Inflammatory macrophage treated with lipopolysaccharide for 4 hours (primary cell): ENCODE results near the gene PGD.
"Not testable (repeated sequence)": the region's sequence is repeated elsewhere in the genome, so short reads cannot be mapped to it uniquely, and the experiment has no call there.

Experiments used
- DNase-seq: peaks from one replicate; pipeline ENCODE4 v3.0.0-alpha.2; 2020

The PGD gene

DNA sequence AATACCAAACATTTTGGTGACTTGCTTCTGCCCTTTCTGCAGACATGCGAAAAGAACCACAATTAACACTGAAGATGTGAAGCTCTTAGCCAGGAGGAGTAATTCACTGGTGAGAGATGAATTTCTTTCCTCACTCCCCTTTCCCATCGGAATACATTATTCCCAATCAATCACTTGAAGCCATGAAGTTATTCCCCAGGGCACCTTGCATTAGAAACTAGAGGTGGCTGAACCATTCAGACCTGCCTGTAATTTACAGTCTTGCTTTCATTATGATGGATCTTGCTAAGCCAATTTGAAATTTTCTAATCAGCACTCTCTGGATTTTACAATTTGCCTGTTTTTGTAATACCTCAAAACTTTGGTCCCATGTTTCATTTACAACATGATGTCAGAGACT, 41.4 kb downstream of the PGD start:
- DNase-seq, result no peak

- DNase-seq, result no peak
These were observed 41.9 kb downstream of the PGD start for GRCh38 chr1:10440794-10441193.

DNA sequence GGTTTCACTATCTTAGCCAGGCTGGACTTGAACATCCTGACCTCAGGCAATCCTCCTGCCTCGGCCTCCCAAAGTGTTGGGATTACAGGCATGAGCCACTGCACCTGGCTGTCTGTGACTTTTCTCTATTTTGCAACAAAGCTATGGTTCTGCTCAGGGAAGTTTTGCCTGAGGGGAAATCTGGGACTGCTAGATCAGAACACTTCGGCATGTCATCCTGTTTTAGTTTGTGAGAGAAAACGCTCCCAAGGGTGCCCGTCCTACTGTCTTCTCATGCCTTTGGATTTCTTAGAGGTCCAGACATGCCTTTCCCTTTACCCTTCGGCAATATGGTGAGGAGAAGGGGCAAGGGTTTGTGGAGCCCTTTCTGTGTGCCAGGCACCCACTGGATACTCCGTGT, 45.4 kb downstream of the PGD start:
- no peak for DNase-seq

- no peak for DNase-seq
These were observed 46.0 kb downstream of the PGD start for GRCh38 chr1:10444795-10445397.

DNA sequence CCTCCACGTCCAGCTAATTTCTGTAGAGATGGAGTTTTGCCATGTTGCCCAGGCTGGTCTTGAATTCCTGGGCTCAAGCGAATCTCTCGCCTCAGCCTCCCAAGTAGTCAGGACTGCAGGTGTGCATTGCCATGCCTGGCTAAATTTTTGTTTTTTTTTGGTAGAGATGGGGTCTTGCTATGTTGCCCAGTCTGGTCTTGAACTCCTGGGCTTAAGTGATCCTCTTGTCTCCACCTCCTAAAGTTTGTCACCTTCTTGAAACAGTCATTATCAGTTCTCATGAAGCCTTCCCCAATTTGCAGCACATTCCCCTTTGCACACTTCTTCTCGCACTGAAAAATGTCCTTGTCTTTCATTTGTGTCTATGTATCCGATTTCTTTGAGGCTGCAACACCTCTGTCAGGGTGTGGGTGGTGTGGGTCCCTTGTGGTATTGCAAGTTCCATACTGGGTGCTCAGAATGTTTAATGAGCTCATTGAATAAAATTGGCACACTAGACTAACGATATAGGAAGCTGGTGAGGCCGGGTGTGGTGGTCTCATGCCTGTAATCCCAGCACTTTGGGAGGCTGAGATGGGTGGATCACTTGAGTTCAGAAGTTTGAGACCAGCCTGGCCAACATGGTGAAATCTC, 48.0 kb downstream of the PGD start:
- DNase-seq, result no peak

- DNase-seq, result no peak
These were observed 50.9 kb downstream of the PGD start, which contains the start of gene CORT for GRCh38 chr1:10449751-10450150. CORT (plus strand) TSS chr1:10450031; CDS start chr1:10450224, 193 bp downstream.

DNA sequence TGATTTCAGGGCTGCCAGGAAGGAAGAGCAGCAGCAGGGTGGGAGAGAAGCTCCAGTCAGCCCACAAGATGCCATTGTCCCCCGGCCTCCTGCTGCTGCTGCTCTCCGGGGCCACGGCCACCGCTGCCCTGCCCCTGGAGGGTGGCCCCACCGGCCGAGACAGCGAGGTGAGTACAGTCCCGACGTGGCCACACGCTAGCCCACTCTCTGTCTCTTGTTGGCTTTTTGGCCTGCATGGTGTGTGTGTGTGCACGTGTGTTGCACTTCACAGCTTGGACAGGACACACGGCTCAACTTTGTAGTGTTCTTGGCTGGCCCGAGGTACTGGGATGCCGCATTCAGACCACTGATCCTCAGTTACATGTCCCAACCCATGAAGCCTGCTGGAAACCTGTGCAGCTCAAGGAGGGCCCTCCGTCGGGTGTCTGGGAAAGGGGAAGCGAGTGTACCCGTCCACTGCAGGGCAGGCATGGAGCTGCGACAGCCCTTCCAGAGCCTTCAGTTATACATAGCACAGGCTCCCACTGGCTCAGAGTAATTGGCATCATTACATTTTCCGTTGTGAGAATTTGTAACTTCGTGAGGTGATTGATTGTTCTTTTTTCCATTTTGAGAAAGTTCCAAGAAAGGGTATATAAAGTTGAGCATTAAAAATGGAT, 51.4 kb downstream of the PGD start:
- DNase-seq, result no peak

DNA sequence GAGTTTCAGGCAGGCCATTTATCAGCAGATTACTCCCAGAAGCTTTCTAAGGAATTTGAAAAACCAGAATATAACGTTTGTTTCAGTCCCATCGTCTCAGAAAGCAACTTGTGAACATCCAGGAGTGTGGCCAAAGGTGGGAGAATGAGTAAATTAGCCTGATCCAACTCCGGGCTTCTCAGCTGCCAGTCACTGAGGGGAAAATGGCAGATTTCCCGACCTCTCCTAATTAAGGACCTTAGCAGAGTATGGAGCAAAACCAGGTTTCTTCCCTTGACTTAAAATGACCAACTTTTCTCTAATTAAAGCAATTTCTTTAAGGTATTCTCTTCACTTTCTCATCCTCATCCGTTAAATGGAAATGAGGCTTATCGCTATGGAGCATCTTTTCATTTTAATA, 52.0 kb downstream of the PGD start:
- DNase-seq, result no peak

DNA sequence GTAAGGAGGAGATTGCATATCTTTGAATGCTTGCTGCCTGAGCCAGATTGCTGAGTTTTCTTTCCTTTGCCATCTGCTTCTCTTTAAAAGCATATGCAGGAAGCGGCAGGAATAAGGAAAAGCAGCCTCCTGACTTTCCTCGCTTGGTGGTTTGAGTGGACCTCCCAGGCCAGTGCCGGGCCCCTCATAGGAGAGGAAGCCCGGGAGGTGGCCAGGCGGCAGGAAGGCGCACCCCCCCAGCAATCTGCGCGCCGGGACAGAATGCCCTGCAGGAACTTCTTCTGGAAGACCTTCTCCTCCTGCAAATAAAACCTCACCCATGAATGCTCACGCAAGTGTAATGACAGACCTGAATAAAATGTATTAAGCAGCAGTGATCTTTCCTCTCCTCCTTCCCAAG, 52.4 kb downstream of the PGD start:
- DNase-seq, result no peak

GRCh38 chr1:10456048-10456447, 57.2 kb downstream of the PGD start:
- DNase-seq, result no peak

- no peak for DNase-seq
These were observed 57.8 kb downstream of the PGD start for GRCh38 chr1:10456661-10457060.

GRCh38 chr1:10457462-10457861, 58.6 kb downstream of the PGD start:
- DNase-seq, result not testable (repeated sequence)

- no peak for DNase-seq
These were observed 59.0 kb downstream of the PGD start for GRCh38 chr1:10457875-10458274.

DNA sequence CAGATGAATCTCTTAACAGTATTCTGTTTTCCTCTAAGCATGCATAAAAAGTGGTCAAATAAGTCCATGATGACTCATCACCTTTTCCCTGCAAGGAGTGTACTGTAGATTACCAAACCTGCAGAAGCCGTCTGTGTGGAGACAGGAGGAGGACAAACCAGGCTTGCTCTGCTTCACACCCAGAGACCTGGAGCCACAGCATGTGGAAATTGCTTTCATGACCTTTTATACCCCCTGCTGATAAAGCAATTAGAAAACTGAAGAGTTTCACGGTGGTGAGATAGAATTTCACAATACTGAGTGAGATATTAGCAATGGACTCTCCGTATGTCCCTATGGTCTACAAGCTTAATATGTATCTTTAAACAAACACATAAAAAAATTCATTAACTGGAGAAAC, 60.3 kb downstream of the PGD start:
- DNase-seq, result no peak

DNA sequence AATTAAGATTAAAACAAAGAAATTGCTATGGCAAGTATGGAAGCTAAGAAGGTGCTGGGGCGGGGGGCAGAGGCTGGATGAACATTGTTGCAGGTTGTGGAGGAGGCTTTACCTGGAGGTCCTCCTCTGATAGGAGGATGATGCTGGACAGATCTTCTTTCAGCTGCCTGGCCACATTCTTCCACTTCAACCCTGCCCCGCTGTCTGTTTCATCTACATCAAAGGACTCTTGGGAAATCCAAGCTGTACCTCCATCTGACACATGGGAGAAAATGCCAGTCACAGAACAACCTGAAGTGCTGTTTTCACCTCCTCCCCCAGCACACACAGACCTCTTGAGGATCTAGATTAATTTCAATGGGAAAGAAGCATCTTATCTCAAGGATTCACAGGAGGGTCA, 68.2 kb downstream of the PGD start:
- DNase-seq, result no peak

- no peak for DNase-seq
These were observed 71.2 kb downstream of the PGD start for GRCh38 chr1:10470043-10470442.
